Neuronal stem cell (in vitro differentiated cells): ENCODE results near the gene LILRA5.
A peak's percentile ranks its signal among the peaks of the same experiment; 100 is the strongest.
"Not testable (repeated sequence)": the region's sequence is repeated elsewhere in the genome, so short reads cannot be mapped to it uniquely, and the experiment has no call there.

ENCODE experiments used
- DNase-seq: peaks from one replicate; pipeline ENCODE4 v3.0.0-alpha.2; 2013; ENCODE audit warnings: low spot score
- H2AFZ ChIP-seq: one replicate; pipeline ENCODE4 v1.6.1; 2013; ENCODE audit warnings: mild to moderate bottlenecking, low read length, inconsistent platforms
- H2AK5ac ChIP-seq: 2 replicates; pipeline ENCODE4 v1.6.1; 2013; ENCODE audit warnings: low read depth, mild to moderate bottlenecking, inconsistent platforms, low read length, moderate library complexity, mixed read lengths
- H2BK120ac ChIP-seq: 2 replicates; pipeline ENCODE4 v1.6.1; 2013; ENCODE audit warnings: low read depth, mild to moderate bottlenecking, inconsistent platforms, low read length, moderate library complexity, mixed read lengths
- H2BK12ac ChIP-seq: one replicate; pipeline ENCODE4 v1.6.1; 2013; ENCODE audit warnings: low read length, inconsistent platforms
- H2BK15ac ChIP-seq: 2 replicates; pipeline ENCODE4 v1.6.1; 2013; ENCODE audit warnings: mild to moderate bottlenecking, low read length, inconsistent platforms, mixed read lengths
- H2BK5ac ChIP-seq: one replicate; pipeline ENCODE4 v1.6.1; 2013; ENCODE audit warnings: inconsistent platforms, mild to moderate bottlenecking, low read length, moderate library complexity
- H3K14ac ChIP-seq: one replicate; pipeline ENCODE4 v1.6.1; 2013; ENCODE audit warnings: low read length, inconsistent platforms
- H3K18ac ChIP-seq: 2 replicates; pipeline ENCODE4 v1.6.1; 2013; ENCODE audit warnings: low read length, inconsistent platforms
- H3K23ac ChIP-seq: 2 replicates; pipeline ENCODE4 v1.6.1; 2013; ENCODE audit warnings: low read depth, mild to moderate bottlenecking, mixed read lengths, low read length, inconsistent platforms; ENCODE audit not compliant: poor library complexity
- H3K27ac ChIP-seq: replicated peaks from 3 replicates; pipeline ENCODE4 v1.5.1; 2013; ENCODE audit warnings: low read length, inconsistent platforms
- H3K27me3 ChIP-seq, 3 experiments: 2 replicates each; pipeline ENCODE4 v1.6.1; 2013; ENCODE audit warnings: low read length in 3 of 3, mild to moderate bottlenecking in 2 of 3, inconsistent platforms in 1 of 3, low read depth in 1 of 3, mixed read lengths in 1 of 3, moderate library complexity in 1 of 3; ENCODE audit not compliant: control insufficient read depth in 3 of 3, insufficient read depth in 3 of 3
- H3K36me3 ChIP-seq, 2 donors: replicated peaks in 1 of 2; 2 replicates each; pipeline ENCODE4 v1.6.1; 2013; ENCODE audit warnings: low read length in 2 of 2; ENCODE audit not compliant: control insufficient read depth in 2 of 2, insufficient read depth in 2 of 2
- H3K4ac ChIP-seq: 2 replicates; pipeline ENCODE4 v1.6.1; 2013; ENCODE audit warnings: inconsistent platforms, mild to moderate bottlenecking, low read length, moderate library complexity
- H3K4me1 ChIP-seq, 2 donors: 1 replicate in 1 of 2; 2 replicates in 1 of 2; pipeline ENCODE4 v1.6.1; 2013; ENCODE audit warnings: low read length in 2 of 2, low read depth in 1 of 2; ENCODE audit not compliant: control insufficient read depth in 2 of 2, insufficient read depth in 1 of 2
- H3K4me2 ChIP-seq: one replicate; pipeline ENCODE4 v1.6.1; 2013; ENCODE audit warnings: mild to moderate bottlenecking, low read length, inconsistent platforms; ENCODE audit not compliant: insufficient read depth, poor library complexity, severe bottlenecking
- H3K4me3 ChIP-seq, 2 donors: 2 replicates each; pipeline ENCODE4 v1.5.1; 2013; ENCODE audit warnings: low read length in 2 of 2, mild to moderate bottlenecking in 2 of 2, inconsistent platforms in 1 of 2, moderate library complexity in 1 of 2
- H3K79me1 ChIP-seq: one replicate; pipeline ENCODE4 v1.6.1; 2013; ENCODE audit warnings: low read depth, mild to moderate bottlenecking, inconsistent platforms, low read length, moderate library complexity
- H3K9ac ChIP-seq: one replicate; pipeline ENCODE4 v1.6.1; 2013; ENCODE audit warnings: mild to moderate bottlenecking, low read depth, low read length, inconsistent platforms; ENCODE audit not compliant: poor library complexity
- H3K9me3 ChIP-seq, 2 donors: replicated peaks in 1 of 2; 2 replicates each; pipeline versions ENCODE3 to v1.6.1; 2013; ENCODE audit warnings: low read length in 2 of 2, mild to moderate bottlenecking in 2 of 2, inconsistent platforms in 1 of 2, low read depth in 1 of 2, mixed read lengths in 1 of 2, moderate library complexity in 1 of 2; ENCODE audit not compliant: control insufficient read depth in 2 of 2, insufficient read depth in 1 of 2
- H4K8ac ChIP-seq: one replicate; pipeline ENCODE4 v1.6.1; 2013; ENCODE audit warnings: low read depth, mild to moderate bottlenecking, inconsistent platforms, low read length, moderate library complexity
- H4K91ac ChIP-seq: one replicate; pipeline ENCODE4 v1.6.1; 2013; ENCODE audit warnings: low read length, low read depth, mild to moderate bottlenecking, inconsistent platforms; ENCODE audit not compliant: poor library complexity
- whole genome bisulfite sequencing, 2 donors: extraction: QIAGEN DNeasy Blood & Tissue Kit; methylation state at CpG; one replicate each; pipeline ENCODE4 v1.1.7; 2013; ENCODE audit warnings: missing lambda C conversion rate in 2 of 2, mixed read lengths in 1 of 2; ENCODE audit not compliant: insufficient read length in 2 of 2, insufficient replicate concordance in 1 of 2; ENCODE audit errors: extremely low coverage in 2 of 2; 5-methylcytosine and 5-hydroxymethylcytosine counted together

The LILRA5 gene

GRCh38 chr19:54294539-54294938 is 18.4 kb downstream of the LILRA5 start:
- DNase-seq, result no peak
- Histone ChIP-seq H3K36me3 (no peaks in the 10 kb centered on the region), H3K9me3 (no peaks in the 10 kb centered on the region), H3K9ac (no peak overlapping the region), H2BK15ac (no peak overlapping the region), H2BK120ac (no peak overlapping the region), H3K27ac (no peak overlapping the region), H3K4me3 (no peak overlapping the region), H4K8ac (no peak overlapping the region), H2BK12ac (no peak overlapping the region), H3K4ac (no peak overlapping the region), H2AK5ac (no peak overlapping the region), H3K27me3 (peaks cover 0 to 6% (median 2%) of the 10 kb centered on the region in 3 experiments), H3K4me2 (no peak overlapping the region), H3K23ac (no peak overlapping the region), H2AFZ (no peak overlapping the region), H3K79me1 (no peaks in the 10 kb centered on the region), H4K91ac (no peak overlapping the region), H2BK5ac (no peak overlapping the region), H3K18ac (no peak overlapping the region), H3K4me1 (no peaks in the 10 kb centered on the region), H3K14ac (no peak overlapping the region)
- no CpG with 5 or more reads among the region's 6 CpGs for WGBS, 2 donors

DNA sequence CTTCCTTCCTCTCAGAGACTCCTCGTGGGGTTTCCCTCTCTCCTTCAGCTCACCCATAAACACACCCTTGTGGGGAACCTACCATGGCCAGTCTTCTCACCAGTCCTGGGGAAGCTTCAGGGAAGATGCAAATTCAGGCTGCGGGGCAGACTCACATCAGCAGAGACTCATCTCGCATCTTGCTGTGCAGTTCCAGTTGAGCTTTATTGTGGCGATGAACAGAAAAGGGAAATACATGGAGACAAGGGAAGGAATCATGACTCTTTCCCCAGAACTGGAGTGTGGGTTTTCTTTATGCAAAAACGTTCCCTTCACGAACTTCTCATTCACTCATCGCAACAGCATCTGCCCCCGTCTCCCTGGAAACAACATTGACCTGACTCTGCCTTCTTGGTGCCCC is 23.8 kb downstream of the LILRA5 start:
- H3K18ac ChIP-seq, H2BK120ac ChIP-seq, H3K36me3 ChIP-seq, H3K79me1 ChIP-seq, H3K4me3 ChIP-seq, DNase-seq, H2BK15ac ChIP-seq, H3K23ac ChIP-seq, H3K4me2 ChIP-seq, H2BK12ac ChIP-seq, H2BK5ac ChIP-seq, H3K9ac ChIP-seq, H3K14ac ChIP-seq, H4K91ac ChIP-seq, H3K4ac ChIP-seq, H3K27ac ChIP-seq, H3K9me3 ChIP-seq, H3K4me1 ChIP-seq, H2AFZ ChIP-seq, H2AK5ac ChIP-seq: not testable (repeated sequence)
- H3K27me3 ChIP-seq, result peaks cover 0 to 14% (median 0%) of the 10 kb centered on the region in 3 experiments
- H4K8ac ChIP-seq, result peak overlapping the region; percentile 43
- no CpG with 5 or more reads among the region's 8 CpGs for WGBS, 2 donors

GRCh38 chr19:54287456-54287855 is 25.5 kb downstream of the LILRA5 start:
- no peak for DNase-seq
- Histone ChIP-seq H3K18ac (no peak overlapping the region), H2BK12ac (no peak overlapping the region), H3K4me2 (no peak overlapping the region), H3K79me1 (no peaks in the 10 kb centered on the region), H3K36me3 (no peaks in the 10 kb centered on the region), H4K91ac (no peak overlapping the region), H3K4me3 (no peak overlapping the region), H3K4ac (no peak overlapping the region), H3K4me1 (no peaks in the 10 kb centered on the region), H4K8ac (no peak overlapping the region), H3K14ac (no peak overlapping the region), H3K9ac (no peak overlapping the region), H2AFZ (no peak overlapping the region), H2AK5ac (no peak overlapping the region), H2BK15ac (no peak overlapping the region), H3K23ac (no peak overlapping the region), H2BK120ac (no peak overlapping the region), H3K27me3 (peaks cover 0 to 19% (median 0%) of the 10 kb centered on the region in 3 experiments), H3K27ac (no peak overlapping the region), H3K9me3 (no peaks in the 10 kb centered on the region), H2BK5ac (no peak overlapping the region)
- WGBS, 2 donors, result no CpG with 5 or more reads among the region's 4 CpGs

DNA sequence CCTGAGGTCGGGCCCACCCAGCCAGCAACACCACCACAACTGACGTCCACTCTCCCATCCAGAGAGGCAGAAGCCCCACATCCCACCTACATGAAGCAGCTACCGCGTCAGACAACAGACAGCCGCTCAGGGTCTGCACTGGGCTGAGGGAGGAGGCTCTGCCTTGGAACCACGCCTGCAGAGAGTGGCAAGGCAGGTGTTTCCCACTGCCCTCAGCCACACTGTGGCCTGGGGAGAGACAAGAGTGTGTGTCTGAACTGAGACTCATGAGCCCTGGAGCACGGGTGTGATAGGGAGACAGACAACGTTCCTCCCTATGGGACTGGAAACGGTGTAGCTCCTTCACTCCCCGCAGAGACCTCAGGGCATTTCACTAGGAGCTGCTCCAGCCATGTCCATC is 26.7 kb downstream of the LILRA5 start:
- not testable (repeated sequence) for H3K4ac ChIP-seq, DNase-seq, H2BK5ac ChIP-seq, H3K18ac ChIP-seq, H3K9ac ChIP-seq, H3K36me3 ChIP-seq, H3K4me3 ChIP-seq, H4K8ac ChIP-seq, H3K9me3 ChIP-seq, H3K4me2 ChIP-seq, H3K27ac ChIP-seq, H2AK5ac ChIP-seq, H3K79me1 ChIP-seq, H2BK15ac ChIP-seq, H2AFZ ChIP-seq, H2BK120ac ChIP-seq, H4K91ac ChIP-seq, H3K23ac ChIP-seq, H2BK12ac ChIP-seq, H3K14ac ChIP-seq, H3K4me1 ChIP-seq
- H3K27me3 ChIP-seq, result peaks cover 0 to 21% (median 0%) of the 10 kb centered on the region in 3 experiments
- no CpG with 5 or more reads among the region's 10 CpGs for WGBS, 2 donors
